Gastrocnemius medialis (tissue), 4 donors: ENCODE measurements around the gene KRT78. TPM values are rescaled to one million over a fixed set of nuclear protein-coding genes. Genes with fewer than 3 reads are reported as not detected.
"Not testable (repeated sequence)": the region's sequence is repeated elsewhere in the genome, so short reads cannot be mapped to it uniquely, and the experiment has no call there.

Source experiments
- ATAC-seq, 2 donors: fragments of 150-250 bp; one replicate each; pipeline ENCODE4 v1.9.1; 2016
- DNase-seq, 2 donors: peaks; one replicate each; pipeline ENCODE4 v3.0.0-alpha.2; 2019
- H3K27ac ChIP-seq, 4 donors: fragments of 200-600 bp; sonication (generic); 1 replicate in 1 of 4; 2 replicates in 3 of 4; pipeline ENCODE4 v1.5.1; 2016 to 2018; ENCODE audit warnings: mild to moderate bottlenecking in 2 of 4, moderate library complexity in 1 of 4
- H3K27me3 ChIP-seq, 3 donors: fragments of 200-600 bp; sonication (generic) in 2 of 3; 1 replicate in 1 of 3; 2 replicates in 2 of 3; pipeline versions ENCODE4 v1.5.1 to v1.6.0; 2016 to 2019; ENCODE audit warnings: mild to moderate bottlenecking in 1 of 3, moderate library complexity in 1 of 3
- H3K36me3 ChIP-seq, 2 donors: fragments of 200-600 bp; sonication (generic) in 1 of 2; one replicate each; pipeline ENCODE4 v1.5.1; 2017 to 2018
- H3K4me1 ChIP-seq, 2 donors: fragments of 200-600 bp; sonication (generic) in 1 of 2; one replicate each; pipeline ENCODE4 v1.5.1; 2016 to 2017; ENCODE audit warnings: mild to moderate bottlenecking in 2 of 2
- H3K4me3 ChIP-seq, 4 donors: fragments of 200-600 bp; sonication (generic) in 3 of 4; 1 replicate in 1 of 4; 2 replicates in 3 of 4; pipeline ENCODE4 v1.5.1; 2016 to 2019; ENCODE audit warnings: mild to moderate bottlenecking in 2 of 4
- H3K9me3 ChIP-seq, 3 donors: fragments of 200-600 bp; sonication (generic) in 2 of 3; 1 replicate in 1 of 3; 2 replicates in 2 of 3; pipeline ENCODE4 v1.5.1; 2016 to 2019
- CTCF ChIP-seq, 5 experiments: fragments of 450-650 bp in 3 of 5; fragments of 200-600 bp in 2 of 5; sonication (generic) in 2 of 5; IDR thresholded peaks in 4 of 5; conservative IDR thresholded peaks in 1 of 5; 1 replicate in 4 of 5; 2 replicates in 1 of 5; pipeline ENCODE4 v1.5.1; 2016 to 2019; ENCODE audit warnings: antibody characterized with exemption in 5 of 5, mild to moderate bottlenecking in 3 of 5, moderate library complexity in 3 of 5
- POLR2A ChIP-seq, 2 donors: fragments of 450-650 bp; IDR thresholded peaks; one replicate each; pipeline ENCODE4 v1.6.1; 2017; ENCODE audit warnings: antibody characterized with exemption in 2 of 2, mild to moderate bottlenecking in 2 of 2, moderate library complexity in 2 of 2
- in situ Hi-C, 4 donors: fragments of 200-750 bp; cut with MboI; loops; one replicate each; pipeline versions ENCODE4 v1.15.0 to v1.8.0; 2017; ENCODE audit warnings: low sequenced_read_pairs in 4 of 4
- intact Hi-C: fragments of 100-400 bp; cut with DNase I; formaldehyde crosslinking; loops from one replicate; pipeline ENCODE4 v1.15.1; 2023; ENCODE audit warnings: low total_unique reads
- total RNA-seq, 4 donors: library from RNA; depleted of rRNA; stranded (reverse); fragments of >200 nt; gene quantifications; one replicate each; pipeline versions ENCODE4 v1.1.0 to v1.2.3, GENCODE V29; 2016

The KRT78 gene
- total RNA-seq, 4 donors from 2014 or later, result not detected

GRCh38 chr12:52892207-52892852, 43.5 kb upstream of the KRT78 start:
- Histone ChIP-seq H3K4me1 (no peaks in the 10 kb centered on the region), H3K36me3 (no peaks in the 10 kb centered on the region), H3K4me3 (no peak overlapping the region), H3K27ac (no peak overlapping the region), H3K27me3 (no peaks in the 10 kb centered on the region), H3K9me3 (no peaks in the 10 kb centered on the region)
- in situ Hi-C loops (loop anchor here in 2 of 4 donors (25.0 kb wide), 2 partner anchors 220 to 305 kb away; partner anchors contain the start of gene SOAT2 (in 1 of the 2)), intact Hi-C loops (no loop called here)
- ATAC-seq (no peak), DNase-seq (no peak)
- TF ChIP-seq POLR2A (IDR thresholded peaks at IDR 0.05) (no peak), CTCF (IDR thresholded peaks at IDR 0.05 in 4 of 5, conservative IDR thresholded peaks at IDR 0.05 in 1 of 5) (no peak)

- intact Hi-C loops, result no loop called here
- ATAC-seq (no peak), DNase-seq (no peak)
- Histone ChIP-seq H3K4me3 (no peak overlapping the region), H3K27me3 (no peaks in the 10 kb centered on the region), H3K4me1 (no peaks in the 10 kb centered on the region), H3K36me3 (no peaks in the 10 kb centered on the region), H3K9me3 (no peaks in the 10 kb centered on the region), H3K27ac (no peak overlapping the region)
- in situ Hi-C loops, result loop anchor here in 2 of 4 donors (25.0 kb wide), 2 partner anchors 221 to 304 kb away; partner anchors contain the start of gene SOAT2 (in 1 of the 2)
- TF ChIP-seq POLR2A (IDR thresholded peaks at IDR 0.05), result no peak
- TF ChIP-seq CTCF (IDR thresholded peaks at IDR 0.05 in 4 of 5, conservative IDR thresholded peaks at IDR 0.05 in 1 of 5), result no peak
These were observed 42.2 kb upstream of the KRT78 start for GRCh38 chr12:52891044-52891443.

- in situ Hi-C loops, result loop anchor here in 2 of 4 donors (25.0 kb wide), 2 partner anchors 222 to 303 kb away; partner anchors contain the start of gene SOAT2 (in 1 of the 2)
- Histone ChIP-seq H3K4me3 (no peak overlapping the region), H3K27ac (no peak overlapping the region), H3K4me1 (no peaks in the 10 kb centered on the region), H3K9me3 (no peaks in the 10 kb centered on the region), H3K36me3 (no peaks in the 10 kb centered on the region), H3K27me3 (no peaks in the 10 kb centered on the region)
- intact Hi-C loops, result no loop called here
- ATAC-seq (no peak), DNase-seq (no peak)
- no peak for TF ChIP-seq POLR2A (IDR thresholded peaks at IDR 0.05)
- no peak for TF ChIP-seq CTCF (IDR thresholded peaks at IDR 0.05 in 4 of 5, conservative IDR thresholded peaks at IDR 0.05 in 1 of 5)
These were observed 41.6 kb upstream of the KRT78 start for GRCh38 chr12:52890417-52890816.

- in situ Hi-C loops, result loop anchor here (5.0 to 25.0 kb wide), 11 partner anchors 93 to 730 kb away; partner anchors contain the start of genes KRT85 (in 1 of the 4) and SOAT2 (in 1 of the 4)
These were observed 35.9 kb upstream of the KRT78 start for GRCh38 chr12:52884526-52885293.

GRCh38 chr12:52880499-52880898, 31.7 kb upstream of the KRT78 start:
- not testable (repeated sequence) for H3K36me3 ChIP-seq, DNase-seq, H3K27ac ChIP-seq

More at GRCh38 chr12:52884526-52885293, 35.9 kb upstream of the KRT78 start:
- ATAC-seq (peak in 1 of 2 donors; percentile 63), DNase-seq (peak; percentile 31 to 37)
- no peak overlapping the region for H3K27ac ChIP-seq
- peaks cover 0 to 2% of the 10 kb centered on the region in 2 donors for H3K4me1 ChIP-seq
- peaks cover 0 to 4% (median 3%) of the 10 kb centered on the region in 3 donors for H3K27me3 ChIP-seq
- no peak for TF ChIP-seq POLR2A (IDR thresholded peaks at IDR 0.05)
- TF ChIP-seq CTCF (IDR thresholded peaks at IDR 0.05 in 4 of 5, conservative IDR thresholded peaks at IDR 0.05 in 1 of 5), result peak; percentile 68 to 87 (median 81)
- intact Hi-C loops, result loop anchor here (1.0 to 5.0 kb wide), 3 partner anchors 97 to 512 kb away; partner anchors contain the start of gene IGFBP6
- H3K9me3 ChIP-seq, result no peaks in the 10 kb centered on the region
- H3K36me3 ChIP-seq, result no peaks in the 10 kb centered on the region
- H3K4me3 ChIP-seq, result no peak overlapping the region

More at GRCh38 chr12:52880499-52880898, 31.7 kb upstream of the KRT78 start:
- in situ Hi-C loops, result loop anchor here (5.0 to 25.0 kb wide), 10 partner anchors 102 to 726 kb away; partner anchors contain the start of genes KRT85 (in 1 of the 4) and SOAT2 (in 1 of the 4)
- ATAC-seq, H3K4me3 ChIP-seq, H3K27me3 ChIP-seq, H3K4me1 ChIP-seq, H3K9me3 ChIP-seq: not testable (repeated sequence)
- intact Hi-C loops, result loop anchor here (5.0 kb wide), 1 partner anchor 508 kb away; no protein-coding TSS in a partner anchor
